Liver (tissue), 3 donors: ENCODE measurements around the gene NOX3.

ENCODE experiments used
- CTCF ChIP-seq: fragments of 150-350 bp; IDR thresholded peaks from 2 replicates; pipeline ENCODE4 v1.5.1; 2017; ENCODE audit warnings: improper control_type of control experiment, low read depth, low read length; ENCODE audit not compliant: missing input control
- GABPA ChIP-seq, 2 donors: IDR thresholded peaks in 1 of 2; conservative IDR thresholded peaks in 1 of 2; 2 replicates each; pipeline ENCODE4 v1.6.1; 2016; ENCODE audit warnings: antibody characterized with exemption in 2 of 2, mild to moderate bottlenecking in 1 of 2, moderate library complexity in 1 of 2
- MAX ChIP-seq: IDR thresholded peaks from 2 replicates; pipeline ENCODE4 v1.6.1; 2016; ENCODE audit warnings: antibody characterized with exemption
- RAD21 ChIP-seq, 2 donors: IDR thresholded peaks; 2 replicates each; pipeline ENCODE4 v1.6.1; 2016; ENCODE audit warnings: antibody characterized with exemption in 2 of 2, mild to moderate bottlenecking in 2 of 2
- TAF1 ChIP-seq: conservative IDR thresholded peaks from 2 replicates; pipeline ENCODE4 v1.6.1; 2016; ENCODE audit warnings: antibody characterized with exemption, mild to moderate bottlenecking
- ZBTB33 ChIP-seq: IDR thresholded peaks from 2 replicates; pipeline ENCODE4 v1.6.1; 2016; ENCODE audit warnings: antibody characterized with exemption
- donor health status: healthy.
- donor health status: healthy.

- TF ChIP-seq TAF1 (no peak), MAX (no peak), CTCF (no peak), ZBTB33 (no peak), GABPA (IDR thresholded peaks at IDR 0.05 in 1 of 2, conservative IDR thresholded peaks at IDR 0.05 in 1 of 2) (no peak), RAD21 (IDR thresholded peaks at IDR 0.05) (no peak)
Observed at GRCh38 chr6:155389130-155389529, 66.5 kb downstream of the NOX3 start.
